Activated CD8-positive, alpha-beta T cell treated with anti-CD3 and anti-CD28 coated beads for 36 hours (primary cell): ENCODE data around the gene TIMD4. TPM values are rescaled to one million over a fixed set of nuclear protein-coding genes. Genes with fewer than 3 reads are reported as not detected.

Experiments used
- ATAC-seq: fragments of 200-7000 bp; cut with Tn5 transposase; one replicate; pipeline ENCODE4 v1.10.0; 2021; ENCODE audit warnings: mild to moderate bottlenecking, moderate library complexity
- CTCF ChIA-PET: fragments of 350-600 bp; sonication (Branson Sonifier 250); formaldehyde crosslinking; loops from one replicate; lab custom pipeline; 2021; ENCODE audit warnings: antibody characterized with exemption; lab: Charles Lee
- POLR2A ChIA-PET: fragments of 350-600 bp; sonication (Branson Sonifier 250); formaldehyde crosslinking; loops from one replicate; lab custom pipeline; 2021; ENCODE audit warnings: antibody characterized with exemption; lab: Charles Lee
- DNase-seq: peaks from one replicate; pipeline ENCODE4 v3.0.0-alpha.2; 2020
- H3K27ac Mint-ChIP-seq: one replicate; pipeline ENCODE4 v1.8.0; 2021; ENCODE audit warnings: mild to moderate bottlenecking, mixed read lengths
- H3K27me3 Mint-ChIP-seq: one replicate; pipeline ENCODE4 v1.8.0; 2021; ENCODE audit warnings: mixed read lengths
- H3K36me3 Mint-ChIP-seq: one replicate; pipeline ENCODE4 v1.8.0; 2021; ENCODE audit warnings: low read depth, mixed read lengths
- H3K4me1 Mint-ChIP-seq: one replicate; pipeline ENCODE4 v1.8.0; 2021; ENCODE audit warnings: low read depth, mixed read lengths
- H3K4me3 Mint-ChIP-seq: one replicate; pipeline ENCODE4 v1.8.0; 2021; ENCODE audit warnings: mild to moderate bottlenecking, moderate library complexity, mixed read lengths
- H3K9me3 Mint-ChIP-seq: one replicate; pipeline ENCODE4 v1.8.0; 2021; ENCODE audit warnings: mixed read lengths
- CTCF ChIP-seq: fragments of 200-600 bp; IDR thresholded peaks from one replicate; pipeline ENCODE4 v1.8.0; 2022; ENCODE audit warnings: antibody characterized with exemption, mild to moderate bottlenecking
- intact Hi-C: fragments of 100-400 bp; cut with micrococcal nuclease; formaldehyde crosslinking; loops from one replicate; pipeline ENCODE4 v1.10.0; 2022
- total RNA-seq, 2 experiments: library from RNA; stranded (reverse); gene quantifications; one replicate each; pipeline ENCODE4 v1.2.3, GENCODE V29; 2021

TIMD4 gene
- total RNA-seq, 2 experiments from 2014 or later = 0.83 to 1.2 TPM

- intact Hi-C loops = no loop called here
- H3K27me3 Mint-ChIP-seq = no peaks in the 10 kb centered on the region
- ChIA-PET CTCF (no interaction called here), POLR2A (no interaction called here)
- peaks cover 6% of the 10 kb centered on the region for H3K36me3 Mint-ChIP-seq
- no peak overlapping the region for H3K27ac Mint-ChIP-seq
- TF ChIP-seq CTCF = no peak
- DNase-seq = no peak
- peaks cover 19% of the 10 kb centered on the region for H3K9me3 Mint-ChIP-seq
- peaks cover 4% of the 10 kb centered on the region for H3K4me1 Mint-ChIP-seq
- no peak overlapping the region for H3K4me3 Mint-ChIP-seq
- no peak for ATAC-seq
Observed at GRCh38 chr5:156871212-156871611, 91.8 kb downstream of the TIMD4 start.

- no peaks in the 10 kb centered on the region for H3K27me3 Mint-ChIP-seq
- H3K4me1 Mint-ChIP-seq = peaks cover 4% of the 10 kb centered on the region
- ChIA-PET CTCF (interaction anchor here (1.0 kb wide), 2 partner anchors 17 to 34 kb away, joined by 3 read pairs; no protein-coding TSS in a partner anchor), POLR2A (no interaction called here)
- DNase-seq (no peak), ATAC-seq (no peak)
- H3K4me3 Mint-ChIP-seq = no peak overlapping the region
- TF ChIP-seq CTCF = no peak
- peaks cover 6% of the 10 kb centered on the region for H3K36me3 Mint-ChIP-seq
- H3K9me3 Mint-ChIP-seq = peaks cover 19% of the 10 kb centered on the region
- intact Hi-C loops = no loop called here
- H3K27ac Mint-ChIP-seq = no peak overlapping the region
Observed at GRCh38 chr5:156870498-156870839, 92.6 kb downstream of the TIMD4 start.

Other genes starting within 250 kb of the TIMD4 start
- gene PPP1R2B, start 112.9 kb downstream of the TIMD4 start, total RNA-seq = under 1 TPM in 1 of 2 experiments, not detected in 1; 0.16 TPM
- under 1 TPM in 1 of 2 experiments, not detected in 1; 0.54 TPM for gene HAVCR1, start 95.9 kb upstream of the TIMD4 start, total RNA-seq
- gene HAVCR2, start 145.8 kb upstream of the TIMD4 start, total RNA-seq = 10 to 100 TPM; 28.7 to 34.6 TPM
- gene MED7, start 179.6 kb upstream of the TIMD4 start, total RNA-seq = 10 to 100 TPM; 13.6 to 13.7 TPM
- gene GARIN3, start 203.0 kb upstream of the TIMD4 start, total RNA-seq = 1 to 10 TPM in 1 of 2 experiments, under 1 TPM in 1; 0.77 to 1.1 TPM
- gene ITK, start 217.6 kb upstream of the TIMD4 start, total RNA-seq = 100 to 1,000 TPM; 229 to 236 TPM